NCI-H2107 treated with DMSO at 0.1 percent for 48 hours (cell line): Measurements from ENCODE around the gene STX1A.
"Not testable (repeated sequence)": the region's sequence is repeated elsewhere in the genome, so short reads cannot be mapped to it uniquely, and the experiment has no call there.

Experiments used
- DNase-seq: peaks from one replicate; lab custom pipeline; 2025; ENCODE audit not compliant: unreplicated experiment; lab: John Stamatoyannopoulos, UW

Gene STX1A

GRCh38 chr7:73683788-73684693 is 35.4 kb downstream of the STX1A start:
- no peak for DNase-seq

- DNase-seq = peak; percentile 93
Measured at GRCh38 chr7:73683056-73683787, 36.2 kb downstream of the STX1A start, which contains the start of the genes BUD23 and DNAJC30. Gene BUD23 (plus strand): TSS chr7:73683597. CDS start chr7:73683626, 29 bp downstream. Gene DNAJC30 (minus strand): TSS chr7:73683453. CDS start chr7:73683423, 30 bp downstream.

GRCh38 chr7:73682745-73683055 is 36.8 kb downstream of the STX1A start:
- DNase-seq = no peak

- no peak for DNase-seq
Measured at GRCh38 chr7:73681031-73681430, 38.4 kb downstream of the STX1A start.

- no peak for DNase-seq
Measured at GRCh38 chr7:73680501-73680900, 39.0 kb downstream of the STX1A start.

GRCh38 chr7:73679709-73680108 is 39.8 kb downstream of the STX1A start:
- DNase-seq = no peak

GRCh38 chr7:73678862-73679261 is 40.6 kb downstream of the STX1A start:
- no peak for DNase-seq

GRCh38 chr7:73676062-73676461 is 43.4 kb downstream of the STX1A start:
- not testable (repeated sequence) for DNase-seq

GRCh38 chr7:73674468-73675124 is 44.9 kb downstream of the STX1A start:
- DNase-seq = no peak

- DNase-seq = no peak
Measured at GRCh38 chr7:73671857-73672445, 47.5 kb downstream of the STX1A start.

- no peak for DNase-seq
Measured at GRCh38 chr7:73671322-73671661, 48.2 kb downstream of the STX1A start.

GRCh38 chr7:73669858-73670385 is 49.5 kb downstream of the STX1A start:
- no peak for DNase-seq

GRCh38 chr7:73669288-73669701 is 50.2 kb downstream of the STX1A start:
- no peak for DNase-seq

GRCh38 chr7:73668886-73669230 is 50.6 kb downstream of the STX1A start:
- DNase-seq = no peak

GRCh38 chr7:73668103-73668885 is 51.2 kb downstream of the STX1A start:
- no peak for DNase-seq

GRCh38 chr7:73667344-73668102 is 51.9 kb downstream of the STX1A start, which contains the start of gene VPS37D:
Gene VPS37D (plus strand): TSS chr7:73667831. CDS start chr7:73667959, 128 bp downstream.
- peak; percentile 77 for DNase-seq

- no peak for DNase-seq
Measured at GRCh38 chr7:73663033-73663432, 56.4 kb downstream of the STX1A start.

- DNase-seq = not testable (repeated sequence)
Measured at GRCh38 chr7:73660594-73660993, 58.9 kb downstream of the STX1A start.

- no peak for DNase-seq
Measured at GRCh38 chr7:73659983-73660382, 59.5 kb downstream of the STX1A start.
